Measurements from ENCODE around the gene KMT2C.
A peak's percentile ranks its signal among the peaks of the same experiment; 100 is the strongest.
"Not testable (repeated sequence)": the region's sequence is repeated elsewhere in the genome, so short reads cannot be mapped to it uniquely, and the experiment has no call there.

Gene KMT2C

GRCh38 chr7:152442330-152442835 lies 6.6 kb upstream of the KMT2C start:
- no peak for DNase-seq (ENCODE audit: low read depth in 1 of 2, low spot score in 1 of 2)

- not testable (repeated sequence) for DNase-seq (ENCODE audit: low read depth in 1 of 2, low spot score in 1 of 2)
Measured at GRCh38 chr7:152441810-152442209, 6.0 kb upstream of the KMT2C start.

GRCh38 chr7:152441168-152441567 lies 5.4 kb upstream of the KMT2C start:
- not testable (repeated sequence) for DNase-seq (ENCODE audit: low read depth in 1 of 2, low spot score in 1 of 2)

GRCh38 chr7:152438017-152438416 lies 2.2 kb upstream of the KMT2C start:
- DNase-seq (ENCODE audit: low read depth in 1 of 2, low spot score in 1 of 2) = not testable (repeated sequence)

GRCh38 chr7:152436931-152437575 lies 1.2 kb upstream of the KMT2C start:
- not testable (repeated sequence) for DNase-seq (ENCODE audit: low read depth in 1 of 2, low spot score in 1 of 2)

- DNase-seq (ENCODE audit: low read depth in 1 of 2, low spot score in 1 of 2) = peak; percentile 89
Measured at GRCh38 chr7:152436111-152436930, 518 bp upstream of the KMT2C start.

GRCh38 chr7:152434511-152435383 lies 1.1 kb downstream of the KMT2C start:
- peak in 1 of 2 donors; percentile 21 for DNase-seq (ENCODE audit: low read depth in 1 of 2, low spot score in 1 of 2)

- DNase-seq (ENCODE audit: low read depth in 1 of 2, low spot score in 1 of 2) = peak; percentile 41 to 46
Measured at GRCh38 chr7:152433721-152434490, 1.9 kb downstream of the KMT2C start.

- not testable (repeated sequence) for DNase-seq (ENCODE audit: low read depth in 1 of 2, low spot score in 1 of 2)
Measured at GRCh38 chr7:152432735-152433134, 3.1 kb downstream of the KMT2C start.

GRCh38 chr7:152430854-152431253 lies 4.9 kb downstream of the KMT2C start:
- no peak for DNase-seq (ENCODE audit: low read depth in 1 of 2, low spot score in 1 of 2)

GRCh38 chr7:152430118-152430517 lies 5.7 kb downstream of the KMT2C start:
- not testable (repeated sequence) for DNase-seq (ENCODE audit: low read depth in 1 of 2, low spot score in 1 of 2)

- DNase-seq (ENCODE audit: low read depth in 1 of 2, low spot score in 1 of 2) = no peak
Measured at GRCh38 chr7:152424348-152425108, 11.3 kb downstream of the KMT2C start.

- no peak for DNase-seq (ENCODE audit: low read depth in 1 of 2, low spot score in 1 of 2)
Measured at GRCh38 chr7:152423991-152424347, 11.8 kb downstream of the KMT2C start.

GRCh38 chr7:152423171-152423570 lies 12.6 kb downstream of the KMT2C start:
- not testable (repeated sequence) for DNase-seq (ENCODE audit: low read depth in 1 of 2, low spot score in 1 of 2)

- not testable (repeated sequence) for DNase-seq (ENCODE audit: low read depth in 1 of 2, low spot score in 1 of 2)
Measured at GRCh38 chr7:152420950-152421349, 14.9 kb downstream of the KMT2C start.

GRCh38 chr7:152419473-152420429 lies 16.1 kb downstream of the KMT2C start:
- DNase-seq (ENCODE audit: low read depth in 1 of 2, low spot score in 1 of 2) = no peak

GRCh38 chr7:152414779-152415178 lies 21.0 kb downstream of the KMT2C start:
- no peak for DNase-seq (ENCODE audit: low read depth in 1 of 2, low spot score in 1 of 2)

GRCh38 chr7:152411389-152411788 lies 24.4 kb downstream of the KMT2C start:
- no peak for DNase-seq (ENCODE audit: low read depth in 1 of 2, low spot score in 1 of 2)

- DNase-seq (ENCODE audit: low read depth in 1 of 2, low spot score in 1 of 2) = no peak
Measured at GRCh38 chr7:152406491-152406890, 29.3 kb downstream of the KMT2C start.
